NB4 (cell line): Measurements from ENCODE around the gene JAKMIP1.

Experiments
- POLR2A ChIP-seq: IDR thresholded peaks from 2 replicates; pipeline ENCODE4 v1.6.1; 2011; ENCODE audit warnings: mild to moderate bottlenecking; ENCODE audit not compliant: insufficient read length; ENCODE audit errors: extremely low read depth
- TF ChIP-seq, protein P1 (sequence below): IDR thresholded peaks from one replicate; pipeline ENCODE4 v1.5.1; 2012; ENCODE audit warnings: low read depth, low read length

DNA sequence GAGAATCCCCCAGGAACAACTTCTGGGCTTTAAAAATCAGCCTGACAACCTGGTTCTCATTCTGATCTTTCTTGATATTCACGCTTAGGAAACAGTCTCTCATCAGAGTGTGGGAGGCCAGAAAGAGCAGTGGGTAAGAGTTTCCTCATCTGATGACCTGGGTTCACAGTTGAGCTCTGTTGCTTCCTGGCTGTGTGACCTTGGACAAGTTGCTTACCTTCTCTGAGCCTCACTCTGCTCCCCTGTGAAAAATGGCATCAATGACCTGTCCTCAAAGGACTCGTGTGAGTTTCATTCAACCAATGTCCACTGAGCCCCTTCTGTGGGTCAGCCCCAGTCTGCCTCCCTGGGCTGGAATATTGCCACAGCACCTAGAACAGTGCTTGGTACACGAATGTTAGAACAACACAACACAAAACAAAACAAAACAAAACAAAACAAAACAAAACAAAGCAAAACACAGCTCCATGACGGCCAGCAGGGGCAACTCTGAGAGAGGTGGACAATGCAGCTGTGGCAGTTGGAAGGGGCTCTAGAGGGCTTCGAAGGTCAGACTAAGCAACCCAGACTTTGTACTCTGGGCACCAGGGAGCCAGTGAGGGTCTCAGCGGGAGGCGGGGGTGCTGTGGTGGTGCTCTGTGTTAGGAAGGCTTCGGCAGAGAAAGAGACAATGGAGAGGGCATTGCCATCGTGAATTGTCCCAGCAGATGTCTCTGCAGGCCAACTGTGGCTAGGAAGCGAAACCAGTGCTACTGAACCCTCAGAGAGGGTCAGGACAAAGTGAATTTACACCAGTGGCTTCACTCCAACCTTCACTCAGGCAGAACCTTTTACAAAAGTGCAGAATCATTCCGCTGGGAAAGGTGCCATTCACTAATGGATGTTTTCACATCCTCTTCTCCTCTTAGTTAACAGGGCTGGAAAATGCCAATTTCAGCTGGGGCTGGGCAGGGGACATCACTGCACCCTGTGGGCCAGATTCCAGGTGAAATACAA lies 167.8 kb downstream of the JAKMIP1 start:
- TF ChIP-seq, protein P1, sequence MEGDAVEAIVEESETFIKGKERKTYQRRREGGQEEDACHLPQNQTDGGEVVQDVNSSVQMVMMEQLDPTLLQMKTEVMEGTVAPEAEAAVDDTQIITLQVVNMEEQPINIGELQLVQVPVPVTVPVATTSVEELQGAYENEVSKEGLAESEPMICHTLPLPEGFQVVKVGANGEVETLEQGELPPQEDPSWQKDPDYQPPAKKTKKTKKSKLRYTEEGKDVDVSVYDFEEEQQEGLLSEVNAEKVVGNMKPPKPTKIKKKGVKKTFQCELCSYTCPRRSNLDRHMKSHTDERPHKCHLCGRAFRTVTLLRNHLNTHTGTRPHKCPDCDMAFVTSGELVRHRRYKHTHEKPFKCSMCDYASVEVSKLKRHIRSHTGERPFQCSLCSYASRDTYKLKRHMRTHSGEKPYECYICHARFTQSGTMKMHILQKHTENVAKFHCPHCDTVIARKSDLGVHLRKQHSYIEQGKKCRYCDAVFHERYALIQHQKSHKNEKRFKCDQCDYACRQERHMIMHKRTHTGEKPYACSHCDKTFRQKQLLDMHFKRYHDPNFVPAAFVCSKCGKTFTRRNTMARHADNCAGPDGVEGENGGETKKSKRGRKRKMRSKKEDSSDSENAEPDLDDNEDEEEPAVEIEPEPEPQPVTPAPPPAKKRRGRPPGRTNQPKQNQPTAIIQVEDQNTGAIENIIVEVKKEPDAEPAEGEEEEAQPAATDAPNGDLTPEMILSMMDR, result no peak
- TF ChIP-seq POLR2A, result no peak
